ENCODE measurements around the gene SLC2A13. TPM values are rescaled to one million over a fixed set of nuclear protein-coding genes. Genes with fewer than 3 reads are reported as not detected.

SLC2A13 gene
- total RNA-seq, 1 experiment from 2014 or later: 1.6 TPM

DNA sequence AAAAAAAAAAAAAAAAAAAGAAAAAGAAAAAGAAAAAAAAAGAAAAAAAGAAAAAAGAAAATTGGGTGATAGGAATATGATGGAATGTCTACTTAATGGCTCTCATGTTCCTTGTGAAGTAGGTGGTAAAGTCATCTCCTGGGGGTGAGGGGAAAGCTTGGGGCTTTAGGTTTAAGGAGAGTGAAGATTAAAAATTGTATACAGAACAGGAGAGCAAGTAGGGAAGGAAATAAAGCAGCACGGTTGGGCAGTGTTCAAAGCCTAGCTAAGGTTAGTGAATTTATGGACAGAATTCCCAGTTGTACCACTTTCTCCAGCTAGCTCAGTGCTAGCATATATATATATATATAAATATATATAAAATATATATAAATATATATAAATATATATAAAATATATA lies 40.0 kb upstream of the SLC2A13 start:
- Histone ChIP-seq H3K27ac (no peak overlapping the region), H3K36me3 (ENCODE audit: low read depth) (no peaks in the 10 kb centered on the region), H3K4me2 (no peak overlapping the region), H3K27me3 (ENCODE audit: insufficient read depth, low read depth) (no peaks in the 10 kb centered on the region), H4K20me1 (ENCODE audit: insufficient read depth) (no peaks in the 10 kb centered on the region), H3K79me2 (ENCODE audit: low read depth) (no peaks in the 10 kb centered on the region), H2AFZ (no peak overlapping the region), H3K9me3 (ENCODE audit: insufficient read depth, low read depth) (0 out of 2 replicates have a peak, but pooled peaks cover 4% of the 10 kb centered on the region), H3F3A (ENCODE audit: insufficient read depth, low read depth) (no peaks in the 10 kb centered on the region), H3K4me1 (replicated peaks; ENCODE audit: insufficient read depth) (no peaks in the 10 kb centered on the region), H3K4me3 (no peak overlapping the region), H3K9me2 (ENCODE audit: insufficient read depth) (no peaks in the 10 kb centered on the region)
- intact Hi-C loops (cut with micrococcal nuclease; ENCODE audit: unreplicated experiment): no loop called here
- no peak for DNase-seq
- POLR2A ChIA-PET (ENCODE audit: unreplicated experiment): interaction anchor here (0.6 kb wide), 1 partner anchor 1029 kb away, joined by 3 read pairs; no protein-coding TSS in a partner anchor
- CTCF ChIA-PET: no interaction called here
- no TSS peak for BruUV-seq (replicated peaks)
- TF ChIP-seq CTCF (conservative IDR thresholded peaks at IDR 0.05): no peak
- no peak for TF ChIP-seq EZH2 (IDR thresholded peaks at IDR 0.05; ENCODE audit: low read depth)

- no peak overlapping the region for H3K27ac ChIP-seq
- H3K9me2 ChIP-seq (ENCODE audit: insufficient read depth): no peaks in the 10 kb centered on the region; the same call in 1 of the 2 replicates
- H3K4me3 ChIP-seq: no peak overlapping the region
- no peaks in the 10 kb centered on the region for H4K20me1 ChIP-seq (ENCODE audit: insufficient read depth)
- no peaks in the 10 kb centered on the region for H3F3A ChIP-seq (ENCODE audit: insufficient read depth, low read depth)
- no peak overlapping the region for H2AFZ ChIP-seq
- TF ChIP-seq CTCF (conservative IDR thresholded peaks at IDR 0.05) (no peak), EZH2 (IDR thresholded peaks at IDR 0.05; ENCODE audit: low read depth) (no peak)
- DNase-seq: no peak
- CTCF ChIA-PET: no interaction called here
- no peaks in the 10 kb centered on the region for H3K79me2 ChIP-seq (ENCODE audit: low read depth)
- no peaks in the 10 kb centered on the region for H3K27me3 ChIP-seq (ENCODE audit: insufficient read depth, low read depth)
- H3K36me3 ChIP-seq (ENCODE audit: low read depth): no peaks in the 10 kb centered on the region
- no TSS peak for BruUV-seq (replicated peaks)
- intact Hi-C loops (cut with micrococcal nuclease; ENCODE audit: unreplicated experiment): no loop called here
- H3K4me1 ChIP-seq (replicated peaks; ENCODE audit: insufficient read depth): no peaks in the 10 kb centered on the region
- H3K9me3 ChIP-seq (ENCODE audit: insufficient read depth, low read depth): 0 out of 2 replicates have a peak, but pooled peaks cover 4% of the 10 kb centered on the region
- POLR2A ChIA-PET (ENCODE audit: unreplicated experiment): interaction anchor here (0.6 kb wide), 1 partner anchor 345 kb away, joined by 24 read pairs; no protein-coding TSS in a partner anchor
- H3K4me2 ChIP-seq: no peak overlapping the region
Observed at GRCh38 chr12:40144023-40144422, 38.1 kb upstream of the SLC2A13 start.

DNA sequence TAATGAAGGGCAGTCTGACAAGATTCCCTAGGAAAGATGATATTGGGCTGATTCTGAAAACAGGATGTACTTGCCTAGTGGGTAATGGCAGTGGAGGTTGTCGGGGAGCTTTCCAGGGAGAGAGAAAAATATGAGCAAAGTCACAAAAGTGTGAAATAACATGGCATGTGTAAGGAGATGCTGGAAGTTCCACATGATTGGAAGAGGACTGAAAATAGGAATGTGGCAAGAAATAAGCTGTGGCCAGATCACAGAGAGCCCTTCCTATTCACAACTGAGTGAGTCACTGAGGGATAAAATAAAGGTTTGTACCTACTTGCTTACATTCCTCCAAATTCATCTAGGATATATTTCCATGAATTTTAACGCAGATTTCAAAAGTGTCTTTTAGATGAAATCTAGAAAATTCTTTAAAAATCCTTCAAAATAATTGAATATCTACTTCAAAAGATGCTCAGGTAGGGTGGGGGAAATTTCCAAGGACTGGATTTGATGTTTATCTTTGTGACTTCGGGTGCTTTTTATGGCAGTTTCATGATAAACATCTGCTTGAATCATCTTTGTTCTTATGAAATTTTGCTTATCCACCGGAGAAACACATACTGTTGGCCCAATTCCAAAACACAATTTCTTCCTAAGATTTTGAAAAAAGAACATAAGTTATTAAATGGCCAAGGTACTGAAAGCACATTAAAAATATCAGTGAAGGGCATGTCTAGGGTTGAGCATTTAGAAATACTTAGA lies 36.3 kb upstream of the SLC2A13 start:
- intact Hi-C loops (cut with micrococcal nuclease; ENCODE audit: unreplicated experiment): no loop called here
- TF ChIP-seq EZH2 (IDR thresholded peaks at IDR 0.05; ENCODE audit: low read depth): no peak
- TF ChIP-seq CTCF (conservative IDR thresholded peaks at IDR 0.05): no peak
- no TSS peak for BruUV-seq (replicated peaks)
- POLR2A ChIA-PET (ENCODE audit: unreplicated experiment): no interaction called here
- H3K36me3 ChIP-seq (ENCODE audit: low read depth): no peaks in the 10 kb centered on the region
- no peak overlapping the region for H3K4me3 ChIP-seq
- H3K27me3 ChIP-seq (ENCODE audit: insufficient read depth, low read depth): no peaks in the 10 kb centered on the region
- no peaks in the 10 kb centered on the region for H3K4me1 ChIP-seq (replicated peaks; ENCODE audit: insufficient read depth)
- H3K4me2 ChIP-seq: no peak overlapping the region
- no peak overlapping the region for H3K27ac ChIP-seq
- CTCF ChIA-PET: no interaction called here
- H3K9me2 ChIP-seq (ENCODE audit: insufficient read depth): no peaks in the 10 kb centered on the region; the same call in 1 of the 2 replicates
- no peaks in the 10 kb centered on the region for H3K79me2 ChIP-seq (ENCODE audit: low read depth)
- no peaks in the 10 kb centered on the region for H3F3A ChIP-seq (ENCODE audit: insufficient read depth, low read depth)
- 0 out of 2 replicates have a peak, but pooled peaks cover 4% of the 10 kb centered on the region for H3K9me3 ChIP-seq (ENCODE audit: insufficient read depth, low read depth)
- no peaks in the 10 kb centered on the region for H4K20me1 ChIP-seq (ENCODE audit: insufficient read depth)
- H2AFZ ChIP-seq: no peak overlapping the region; the same call in 1 of the 2 replicates
- no peak for DNase-seq
